Hematopoietic multipotent progenitor cell treated with erythropoietin and hydrocortisone succinate and interleukin-3 and kit ligand, for 6 days (in vitro differentiated cells): Measurements from ENCODE around the gene TSPAN17.

Experiments
- DNase-seq: peaks from one replicate; pipeline ENCODE4 v3.0.0-alpha.2; 2015

Gene TSPAN17

GRCh38 chr5:176624142-176624541, 23.1 kb upstream of the TSPAN17 start:
- no peak for DNase-seq

GRCh38 chr5:176624938-176625337, 22.3 kb upstream of the TSPAN17 start:
- DNase-seq: no peak

GRCh38 chr5:176625512-176625911, 21.8 kb upstream of the TSPAN17 start:
- DNase-seq: no peak

- no peak for DNase-seq
Observed at GRCh38 chr5:176625966-176626875, 21.1 kb upstream of the TSPAN17 start.

GRCh38 chr5:176626876-176627236, 20.4 kb upstream of the TSPAN17 start:
- DNase-seq: no peak

GRCh38 chr5:176627582-176627981, 19.7 kb upstream of the TSPAN17 start:
- DNase-seq: no peak

- DNase-seq: no peak
Observed at GRCh38 chr5:176628406-176629228, 18.7 kb upstream of the TSPAN17 start.

GRCh38 chr5:176629317-176629852, 17.9 kb upstream of the TSPAN17 start:
- no peak for DNase-seq

GRCh38 chr5:176629853-176630680, 17.2 kb upstream of the TSPAN17 start, which contains the start of the genes EIF4E1B and SNCB:
Gene EIF4E1B (plus strand): TSS chr5:176630675. CDS start chr5:176642788, 12,113 bp downstream.
Gene SNCB (minus strand): TSS chr5:176630534. CDS start chr5:176629654, 880 bp downstream.
- DNase-seq: peak; percentile 58

GRCh38 chr5:176630681-176631222, 16.5 kb upstream of the TSPAN17 start:
- DNase-seq: no peak

- DNase-seq: no peak
Observed at GRCh38 chr5:176631383-176632200, 15.7 kb upstream of the TSPAN17 start.

GRCh38 chr5:176632745-176633144, 14.5 kb upstream of the TSPAN17 start:
- no peak for DNase-seq

- DNase-seq: no peak
Observed at GRCh38 chr5:176633598-176633997, 13.7 kb upstream of the TSPAN17 start.

- no peak for DNase-seq
Observed at GRCh38 chr5:176636426-176636825, 10.9 kb upstream of the TSPAN17 start.

- no peak for DNase-seq
Observed at GRCh38 chr5:176637556-176637955, 9.7 kb upstream of the TSPAN17 start.

- no peak for DNase-seq
Observed at GRCh38 chr5:176638437-176638836, 8.8 kb upstream of the TSPAN17 start.

- no peak for DNase-seq
Observed at GRCh38 chr5:176639208-176639607, 8.1 kb upstream of the TSPAN17 start.

GRCh38 chr5:176639981-176640380, 7.3 kb upstream of the TSPAN17 start:
- no peak for DNase-seq

GRCh38 chr5:176640616-176641015, 6.7 kb upstream of the TSPAN17 start:
- DNase-seq: no peak

GRCh38 chr5:176642675-176643490, 4.4 kb upstream of the TSPAN17 start:
- no peak for DNase-seq
